HG03045 (cell line): ENCODE data around the gene NRXN3.

Source experiments
- ATAC-seq: cut with Tn5 transposase; IDR thresholded peaks from one replicate; pipeline ENCODE4 v1.9.1; 2021; ENCODE audit warnings: mild to moderate bottlenecking, moderate library complexity; ENCODE audit not compliant: unreplicated experiment

The NRXN3 gene

DNA sequence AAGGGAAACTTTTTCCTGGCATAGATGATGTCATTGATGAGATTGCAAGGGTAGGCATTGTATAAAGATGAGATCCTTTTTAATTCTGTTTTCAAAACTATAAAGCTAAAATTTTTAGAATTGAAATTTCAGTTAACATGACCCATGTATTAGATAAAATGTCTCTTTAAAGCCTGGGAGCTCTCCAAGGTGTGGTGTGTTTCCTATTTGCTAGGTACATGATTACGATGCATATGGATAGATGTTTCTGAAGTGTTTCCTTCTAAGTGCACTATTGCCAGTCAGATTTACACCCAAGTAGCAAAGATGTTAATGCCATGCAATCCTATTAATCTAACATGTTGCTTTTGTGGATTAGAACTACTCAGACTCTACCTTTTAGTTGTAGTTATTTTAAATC, 1206.4 kb downstream of the NRXN3 start:
- ATAC-seq = no peak

- ATAC-seq = no peak
Measured at GRCh38 chr14:79378020-79378419, 1207.8 kb downstream of the NRXN3 start.

GRCh38 chr14:79379266-79379665, 1209.1 kb downstream of the NRXN3 start:
- ATAC-seq = no peak

- no peak for ATAC-seq
Measured at GRCh38 chr14:79383031-79383430, 1212.9 kb downstream of the NRXN3 start.

- ATAC-seq = no peak
Measured at GRCh38 chr14:79383475-79383874, 1213.3 kb downstream of the NRXN3 start.

- ATAC-seq = no peak
Measured at GRCh38 chr14:79395061-79395460, 1224.9 kb downstream of the NRXN3 start.

GRCh38 chr14:79404874-79405511, 1234.8 kb downstream of the NRXN3 start:
- no peak for ATAC-seq

DNA sequence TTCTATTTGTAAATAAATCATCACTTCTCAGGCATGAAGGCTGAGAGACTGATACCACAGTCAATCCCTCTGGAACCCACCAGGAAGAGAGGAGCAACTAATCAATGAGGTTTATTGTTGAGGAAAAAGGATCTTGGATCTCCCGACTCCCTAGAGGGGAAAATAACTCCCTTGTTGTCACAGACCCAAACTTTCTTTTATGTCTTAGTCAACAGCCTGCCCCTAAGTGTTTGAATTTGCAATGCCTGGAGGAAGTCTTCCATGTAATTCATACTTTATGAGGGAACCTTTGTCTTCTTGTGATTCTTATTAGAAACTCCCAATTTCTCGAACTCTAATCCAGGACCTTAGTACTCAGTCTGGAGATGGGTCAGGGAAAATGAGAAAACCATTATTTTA, 1235.3 kb downstream of the NRXN3 start:
- ATAC-seq = no peak

- no peak for ATAC-seq
Measured at GRCh38 chr14:79407572-79407971, 1237.4 kb downstream of the NRXN3 start.

GRCh38 chr14:79408696-79409095, 1238.5 kb downstream of the NRXN3 start:
- no peak for ATAC-seq

DNA sequence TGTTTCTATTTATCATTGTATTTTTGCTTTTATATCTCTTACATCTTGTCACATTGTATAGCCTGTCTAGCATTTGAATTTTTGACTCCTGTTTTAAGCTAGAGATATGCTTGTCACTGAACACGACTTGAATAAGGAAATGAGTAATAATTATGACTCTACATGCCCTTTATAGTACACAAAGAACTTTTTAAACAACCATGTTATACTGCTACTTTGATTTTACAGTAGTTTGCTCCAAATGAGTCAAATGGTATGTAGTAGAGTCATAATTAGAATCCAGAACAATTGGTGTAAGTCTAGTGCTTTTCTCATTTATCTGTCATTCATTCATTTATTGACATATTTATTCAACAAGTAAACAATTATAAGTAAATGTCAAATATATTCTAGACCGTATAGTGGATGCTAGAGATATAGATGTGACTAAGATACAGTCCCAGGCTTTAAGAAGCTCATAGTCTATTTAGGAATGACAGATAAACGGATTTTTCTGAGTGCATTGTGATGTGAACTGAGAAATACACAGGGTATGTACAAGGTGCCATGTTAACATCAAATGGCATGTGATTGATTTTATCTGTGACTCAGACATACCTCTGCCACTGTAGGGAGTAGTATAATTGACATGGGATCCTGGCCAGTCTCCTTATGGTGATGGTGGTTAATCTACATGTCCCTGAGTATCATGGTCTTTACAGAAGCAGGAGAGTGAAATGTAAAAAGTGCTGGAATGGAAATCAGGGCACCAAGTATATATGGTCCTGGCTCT, 1241.4 kb downstream of the NRXN3 start:
- ATAC-seq = no peak

GRCh38 chr14:79412822-79413221, 1242.6 kb downstream of the NRXN3 start:
- no peak for ATAC-seq

DNA sequence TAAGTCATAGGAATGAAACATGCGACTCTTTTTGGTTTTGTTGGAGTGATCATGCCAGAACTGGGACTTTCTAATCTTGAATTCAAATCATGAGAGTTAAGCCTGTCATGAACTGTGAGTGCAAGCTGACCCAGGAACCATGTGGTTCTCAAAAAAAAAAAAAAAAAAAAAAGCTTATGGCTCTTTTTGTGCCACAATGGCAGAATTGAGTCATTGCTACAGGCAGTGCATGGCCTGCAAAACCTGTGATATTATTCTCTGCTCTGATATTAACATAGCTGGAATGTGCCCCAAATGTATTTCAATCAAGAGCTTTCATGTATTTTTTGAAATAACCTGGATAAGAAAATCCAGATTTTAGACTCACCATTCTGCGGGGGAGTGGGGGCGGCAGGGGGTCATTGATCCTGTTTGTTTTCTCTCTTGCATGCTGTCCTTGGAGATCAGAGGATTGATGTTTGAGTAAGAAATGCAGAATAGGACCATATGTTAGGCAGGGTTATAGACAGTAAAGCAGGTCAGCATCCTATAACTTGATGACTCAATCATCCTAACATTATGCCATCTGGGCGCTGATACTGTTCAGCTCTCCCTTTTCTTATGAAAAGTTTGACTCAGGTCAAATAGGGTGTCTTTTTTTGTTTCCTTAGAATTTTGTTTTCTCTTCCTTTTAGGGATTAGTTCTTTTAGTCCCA, 1243.7 kb downstream of the NRXN3 start:
- no peak for ATAC-seq

GRCh38 chr14:79415726-79416125, 1245.6 kb downstream of the NRXN3 start:
- ATAC-seq = no peak

DNA sequence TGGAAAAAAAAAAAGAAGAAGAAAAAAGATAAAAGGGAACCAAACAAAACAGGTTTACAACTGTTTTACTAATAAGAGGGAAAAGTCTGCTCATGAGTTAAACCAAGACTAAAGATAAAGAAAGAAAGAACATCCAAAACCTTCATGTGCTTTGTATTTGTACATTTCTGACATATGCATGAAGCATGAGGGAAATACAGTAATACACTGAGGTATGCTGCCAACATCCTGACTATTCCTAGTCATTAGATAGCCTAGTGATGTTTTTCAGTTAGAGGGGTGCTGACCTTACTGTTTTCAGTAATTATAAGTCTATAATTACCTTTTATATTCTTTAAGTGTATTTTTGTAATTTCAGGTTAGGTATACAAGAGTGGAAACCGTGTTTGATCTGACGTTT, 1247.8 kb downstream of the NRXN3 start:
- no peak for ATAC-seq

- no peak for ATAC-seq
Measured at GRCh38 chr14:79418649-79419415, 1248.7 kb downstream of the NRXN3 start.

DNA sequence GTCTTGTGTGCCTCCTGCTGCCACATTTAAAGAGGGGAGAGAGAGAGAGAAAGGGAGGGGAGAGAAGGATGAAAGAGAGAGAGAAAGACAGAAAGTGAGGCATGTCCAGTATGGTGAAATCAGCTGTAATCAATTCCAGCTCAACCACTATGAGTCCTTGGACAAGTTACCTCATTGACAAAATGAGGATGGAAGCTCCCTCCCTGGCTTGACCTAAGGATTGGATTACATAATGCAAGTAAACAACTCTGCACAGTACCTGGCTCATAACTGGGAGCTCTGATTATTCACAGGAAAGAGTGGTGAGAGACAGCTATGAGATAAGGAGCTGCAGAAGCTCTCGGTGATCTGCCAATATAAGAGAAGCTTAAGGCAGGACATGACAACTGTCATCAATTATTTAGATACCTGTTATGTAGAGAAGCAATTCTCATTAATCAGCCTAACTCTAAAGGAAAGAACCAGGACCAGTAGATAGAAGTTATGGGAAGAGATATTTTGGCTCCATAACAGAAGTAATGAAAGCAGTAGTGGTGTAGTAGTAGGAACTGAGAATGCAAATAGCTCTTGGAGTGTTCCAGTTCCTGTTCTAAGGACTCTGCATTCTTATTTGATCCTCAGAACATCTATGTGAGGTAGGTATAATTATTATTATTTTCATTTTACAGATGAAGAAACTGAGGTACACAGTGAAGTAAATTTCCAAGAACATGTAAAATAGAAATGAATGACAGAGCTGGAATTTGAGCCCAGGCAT, 1249.6 kb downstream of the NRXN3 start:
- no peak for ATAC-seq

DNA sequence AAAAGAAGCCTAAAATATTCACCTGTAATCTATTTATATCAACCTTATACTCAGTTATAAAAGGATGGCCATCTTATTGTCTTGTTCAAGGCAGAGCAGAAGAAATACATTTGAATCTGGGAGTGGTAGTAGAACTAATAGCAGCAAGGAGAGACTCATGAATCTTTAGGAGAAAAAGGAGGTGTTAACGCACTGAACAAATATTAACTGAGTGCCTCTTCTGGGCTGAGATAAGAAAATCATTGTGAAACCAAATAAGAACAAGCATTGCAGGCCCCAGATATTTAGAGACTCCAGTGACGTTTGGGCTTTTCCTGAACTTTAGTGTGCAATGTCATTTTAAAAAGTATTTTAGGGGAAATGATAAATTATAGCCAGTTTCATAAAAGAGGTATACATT, 1250.6 kb downstream of the NRXN3 start:
- no peak for ATAC-seq

DNA sequence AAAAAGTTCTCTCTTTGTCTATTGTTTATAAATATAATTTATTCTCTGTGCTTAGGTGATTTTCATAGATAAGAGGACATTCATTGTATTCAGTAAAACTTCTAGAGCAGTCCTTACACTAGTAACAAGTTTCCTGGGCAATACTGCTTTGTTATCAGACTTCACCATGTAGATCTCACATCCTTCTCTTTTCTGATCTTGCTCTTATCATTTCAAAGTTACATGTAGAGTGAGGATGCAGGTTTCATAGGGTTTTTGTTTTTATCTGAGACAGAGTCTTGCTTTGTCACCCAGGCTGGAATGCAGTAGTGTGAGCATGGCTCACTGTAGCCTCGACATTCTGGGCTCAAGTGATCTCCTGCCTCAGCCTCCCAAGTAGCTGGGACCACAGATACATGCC, 1251.6 kb downstream of the NRXN3 start:
- ATAC-seq = no peak

- ATAC-seq = no peak
Measured at GRCh38 chr14:79424462-79424861, 1254.3 kb downstream of the NRXN3 start.
